NCI-H2171 treated with DMSO at 0.1 percent for 48 hours (cell line): Measurements from ENCODE around the gene UGT1A6.
"Not testable (repeated sequence)": the region's sequence is repeated elsewhere in the genome, so short reads cannot be mapped to it uniquely, and the experiment has no call there.

ENCODE experiments used
- DNase-seq: peaks from one replicate; lab custom pipeline; 2025; lab: John Stamatoyannopoulos, UW

The UGT1A6 gene

DNA sequence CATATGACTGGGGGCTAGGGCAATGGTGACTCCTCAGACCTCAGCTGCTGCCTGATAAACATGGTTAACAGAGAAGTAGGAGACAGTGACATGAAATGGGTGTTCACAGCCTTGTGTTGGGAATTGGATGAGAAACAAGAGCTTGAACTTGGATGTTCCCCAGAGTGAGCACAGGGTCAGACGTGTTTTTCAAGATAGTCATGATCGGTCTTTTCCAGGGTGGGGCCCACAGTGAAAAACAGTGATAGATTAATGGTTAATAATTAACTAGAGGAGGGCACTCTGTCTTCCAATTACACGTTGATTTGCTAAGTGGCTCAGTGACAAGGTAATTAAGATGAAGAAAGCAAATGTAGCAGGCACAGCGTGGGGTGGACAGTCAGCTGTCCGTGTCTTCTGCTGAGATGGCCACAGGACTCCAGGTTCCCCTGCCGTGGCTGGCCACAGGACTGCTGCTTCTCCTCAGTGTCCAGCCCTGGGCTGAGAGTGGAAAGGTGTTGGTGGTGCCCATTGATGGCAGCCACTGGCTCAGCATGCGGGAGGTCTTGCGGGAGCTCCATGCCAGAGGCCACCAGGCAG lies 36.1 kb downstream of the UGT1A6 start, which contains the start of gene UGT1A3:
Gene UGT1A3 (plus strand): TSS at position 320 of the 579 bp plus-strand sequence. CDS start 85 bp downstream, at position 405.
- no peak for DNase-seq

- not testable (repeated sequence) for DNase-seq
These were observed 44.4 kb downstream of the UGT1A6 start for GRCh38 chr2:233736868-233737653.

- no peak for DNase-seq
These were observed 48.2 kb downstream of the UGT1A6 start for GRCh38 chr2:233740870-233741269.

- DNase-seq, result no peak
These were observed 51.0 kb downstream of the UGT1A6 start for GRCh38 chr2:233743464-233744259.

DNA sequence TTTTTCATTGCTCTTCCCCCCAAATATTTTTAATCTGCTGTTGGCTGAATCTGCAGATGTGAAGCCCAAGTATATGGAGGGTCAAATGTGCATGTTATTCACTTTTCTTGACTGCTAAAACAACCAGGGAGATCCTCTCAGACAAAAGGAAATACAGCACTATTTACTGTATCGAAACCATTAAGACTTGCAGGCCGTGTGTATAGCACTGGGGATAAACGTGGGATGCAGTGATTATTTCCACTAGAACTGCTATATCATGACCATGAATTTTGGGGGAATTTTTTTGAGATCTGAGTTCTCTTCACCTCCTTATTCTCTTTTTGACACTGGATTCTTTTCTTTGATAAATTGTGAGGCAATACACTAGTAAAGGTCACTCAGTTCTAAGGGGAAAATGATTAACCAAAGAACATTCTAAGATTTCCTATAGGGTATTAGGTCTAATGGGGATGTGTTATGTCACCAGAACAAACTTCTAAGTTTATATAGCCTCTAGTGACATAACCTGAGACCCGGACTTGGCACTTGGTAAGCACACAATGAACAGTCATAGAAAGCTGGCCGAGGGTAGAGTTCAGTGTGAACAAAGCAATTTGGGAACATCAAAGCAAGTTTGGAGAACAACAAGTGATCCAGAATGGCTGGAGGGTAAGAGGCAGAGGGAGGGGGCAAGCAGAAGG lies 52.5 kb downstream of the UGT1A6 start:
- DNase-seq, result no peak

DNA sequence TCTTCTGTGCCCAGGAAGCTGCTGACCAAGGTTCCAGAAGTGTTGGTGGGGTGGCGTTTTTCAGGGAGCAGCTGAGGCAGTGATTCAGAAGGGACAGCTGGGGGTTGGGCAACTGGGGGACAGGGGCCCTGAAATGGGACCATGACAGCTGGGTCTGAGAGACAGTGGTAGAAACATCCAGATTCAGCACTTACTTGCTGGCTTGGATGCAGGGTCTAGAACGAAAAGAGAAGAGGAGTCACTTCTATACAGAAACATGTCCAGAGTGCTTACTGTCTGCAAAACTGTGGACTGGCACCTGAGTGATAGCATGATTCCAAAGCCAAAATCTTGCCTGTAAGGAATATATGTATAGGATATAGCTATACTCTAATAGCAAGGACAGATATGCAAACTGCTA lies 53.1 kb downstream of the UGT1A6 start:
- not testable (repeated sequence) for DNase-seq

GRCh38 chr2:233746475-233747282 lies 54.0 kb downstream of the UGT1A6 start:
- no peak for DNase-seq

GRCh38 chr2:233747283-233747544 lies 54.5 kb downstream of the UGT1A6 start:
- DNase-seq, result no peak

DNA sequence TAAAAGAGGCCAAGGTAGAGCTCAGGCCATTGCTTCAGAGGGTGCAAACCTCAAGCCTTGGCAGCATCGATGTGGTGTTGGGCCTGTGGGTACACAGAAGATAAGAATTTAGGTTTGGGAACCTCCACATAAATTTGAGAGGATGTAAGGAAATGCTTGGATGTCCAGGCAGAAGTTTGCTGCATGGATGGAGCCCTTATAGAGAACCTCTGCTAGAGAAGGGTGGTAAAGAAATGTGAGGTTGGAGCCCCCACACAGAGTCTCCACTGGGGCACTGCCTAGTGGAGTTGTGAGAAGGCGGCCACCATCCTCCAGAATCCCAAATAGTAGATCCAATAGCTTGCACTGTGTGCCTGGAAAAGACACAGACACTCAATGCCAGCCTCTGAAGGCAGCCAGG lies 58.0 kb downstream of the UGT1A6 start:
- DNase-seq, result not testable (repeated sequence)

DNA sequence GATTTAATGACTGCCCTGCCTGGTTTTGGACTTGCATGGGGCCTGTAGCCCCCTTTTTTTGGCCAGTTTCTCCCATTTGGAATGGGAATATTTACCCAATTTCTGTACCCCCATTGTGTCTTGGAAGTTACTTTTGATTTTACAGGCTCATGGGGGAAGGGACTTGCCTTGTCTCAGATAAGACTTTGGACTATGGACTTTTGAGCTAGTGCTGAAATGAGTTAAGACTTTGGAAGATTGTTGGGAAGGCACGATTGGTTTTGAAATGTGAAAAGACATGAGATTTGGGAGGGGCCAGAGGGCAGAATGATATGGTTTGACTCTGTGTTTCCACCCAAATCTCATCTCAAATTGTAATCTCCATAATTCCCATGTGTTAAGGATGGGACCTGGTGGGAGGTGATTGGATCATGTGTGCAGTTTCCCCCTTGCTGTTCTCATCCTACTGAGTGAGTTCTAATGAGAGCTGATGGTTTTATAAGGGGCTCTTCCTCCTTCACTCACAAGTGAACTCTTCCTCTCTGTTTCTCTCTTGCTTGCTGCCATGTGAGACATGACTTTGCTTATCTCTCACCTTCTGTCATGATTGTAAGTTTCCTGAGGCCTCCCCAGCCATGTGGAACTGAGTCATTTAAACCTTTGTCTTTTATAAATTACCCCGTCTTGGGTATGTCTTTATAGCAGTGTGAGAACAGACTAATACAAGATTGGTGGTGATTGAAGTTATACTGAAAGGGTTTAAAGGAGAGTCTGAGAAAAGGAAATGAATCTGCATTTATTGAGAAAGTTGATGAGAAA lies 58.7 kb downstream of the UGT1A6 start:
- DNase-seq, result not testable (repeated sequence)

GRCh38 chr2:233754872-233755611 lies 62.4 kb downstream of the UGT1A6 start:
- no peak for DNase-seq

- no peak for DNase-seq
These were observed 63.9 kb downstream of the UGT1A6 start for GRCh38 chr2:233756429-233757081.

GRCh38 chr2:233758141-233758540 lies 65.5 kb downstream of the UGT1A6 start:
- no peak for DNase-seq

- DNase-seq, result no peak
These were observed 66.2 kb downstream of the UGT1A6 start for GRCh38 chr2:233758849-233759248.

DNA sequence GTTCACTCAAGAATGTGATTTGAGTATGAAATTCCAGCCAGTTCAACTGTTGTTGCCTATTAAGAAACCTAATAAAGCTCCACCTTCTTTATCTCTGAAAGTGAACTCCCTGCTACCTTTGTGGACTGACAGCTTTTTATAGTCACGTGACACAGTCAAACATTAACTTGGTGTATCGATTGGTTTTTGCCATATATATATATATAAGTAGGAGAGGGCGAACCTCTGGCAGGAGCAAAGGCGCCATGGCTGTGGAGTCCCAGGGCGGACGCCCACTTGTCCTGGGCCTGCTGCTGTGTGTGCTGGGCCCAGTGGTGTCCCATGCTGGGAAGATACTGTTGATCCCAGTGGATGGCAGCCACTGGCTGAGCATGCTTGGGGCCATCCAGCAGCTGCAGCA lies 67.4 kb downstream of the UGT1A6 start, which contains the start of gene UGT1A1:
Gene UGT1A1 (plus strand): TSS at position 228 of the 400 bp plus-strand sequence. CDS start 18 bp downstream, at position 246.
- DNase-seq, result no peak

GRCh38 chr2:233761040-233761769 lies 68.5 kb downstream of the UGT1A6 start:
- no peak for DNase-seq

DNA sequence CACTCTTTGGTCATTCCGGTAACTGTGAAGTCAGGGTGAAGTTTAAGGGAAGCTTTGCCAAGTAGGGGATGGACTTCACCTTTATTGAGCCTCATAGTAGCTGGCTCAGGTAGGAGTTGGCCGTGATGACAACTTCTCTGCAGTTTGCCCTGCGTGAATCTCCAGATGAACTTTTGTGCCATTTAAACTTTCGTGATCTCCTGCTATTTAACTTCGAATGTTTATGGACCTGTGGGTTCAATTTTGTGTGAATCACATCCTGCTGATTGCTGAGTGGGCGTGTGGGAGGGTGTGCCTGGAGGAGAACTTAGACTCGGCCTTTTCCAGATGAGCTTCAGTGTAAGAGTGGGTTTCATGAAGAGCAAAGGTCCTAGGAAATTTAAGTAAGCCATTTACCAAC lies 71.6 kb downstream of the UGT1A6 start:
- DNase-seq, result no peak

GRCh38 chr2:233764761-233765160 lies 72.1 kb downstream of the UGT1A6 start:
- DNase-seq, result no peak

- DNase-seq, result no peak
These were observed 73.7 kb downstream of the UGT1A6 start for GRCh38 chr2:233766416-233766815.
